B cell (primary cell): ENCODE measurements around the gene TGFBI. TPM values are rescaled to one million over a fixed set of nuclear protein-coding genes. Genes with fewer than 3 reads are reported as not detected.

Source experiments
- ATAC-seq: fragments of 200-7000 bp; cut with Tn5 transposase; one replicate; pipeline ENCODE4 v1.10.0; 2021; ENCODE audit warnings: low read depth, mild to moderate bottlenecking, moderate number of reproducible peaks, moderate library complexity
- CTCF ChIA-PET: fragments of 350-600 bp; sonication (Branson Sonifier 250); formaldehyde crosslinking; loops from one replicate; lab custom pipeline; 2021; ENCODE audit warnings: antibody characterized with exemption, inconsistent platforms; lab: Charles Lee
- POLR2A ChIA-PET: fragments of 350-600 bp; sonication (Branson Sonifier 250); formaldehyde crosslinking; loops from one replicate; lab custom pipeline; 2021; ENCODE audit warnings: antibody characterized with exemption; lab: Charles Lee
- DNase-seq: peaks from one replicate; pipeline ENCODE4 v3.0.0; 2013
- H2AFZ ChIP-seq: 2 replicates; pipeline ENCODE4 v1.6.1; 2012; ENCODE audit warnings: mild to moderate bottlenecking, low read depth, low read length; ENCODE audit not compliant: insufficient read depth, poor library complexity, severe bottlenecking
- H3K27ac ChIP-seq, 2 donors: 1 replicate in 1 of 2; 2 replicates in 1 of 2; pipeline ENCODE4 v1.5.1; 2012 to 2013; ENCODE audit warnings: low read length in 2 of 2, mild to moderate bottlenecking in 2 of 2, moderate library complexity in 1 of 2
- H3K27me3 ChIP-seq, 4 experiments: fragments of 200-600 bp in 1 of 4; sonication (generic) in 1 of 4; replicated peaks in 1 of 4; 1 replicate in 2 of 4; 2 replicates in 2 of 4; pipeline versions ENCODE4 v1.6.1 to v1.7.0; 2013 to 2016; ENCODE audit warnings: low read length in 3 of 4, mild to moderate bottlenecking in 2 of 4, mixed read lengths in 1 of 4, moderate library complexity in 1 of 4; ENCODE audit not compliant: insufficient read depth in 4 of 4, control insufficient read depth in 3 of 4; ENCODE audit errors: control extremely low read depth in 1 of 4
- H3K36me3 ChIP-seq, 2 experiments: replicated peaks in 1 of 2; 1 replicate in 1 of 2; 2 replicates in 1 of 2; pipeline versions ENCODE4 v1.6.1 to v1.7.1; 2013; ENCODE audit warnings: low read length in 1 of 2; ENCODE audit not compliant: insufficient read depth in 2 of 2, control insufficient read depth in 1 of 2; ENCODE audit errors: control extremely low read depth in 1 of 2, extremely low read depth in 1 of 2
- H3K4me1 ChIP-seq, 2 donors: fragments of 200-600 bp in 1 of 2; sonication (generic) in 1 of 2; 1 replicate in 1 of 2; 2 replicates in 1 of 2; pipeline versions ENCODE4 v1.5.1 to v1.6.1; 2013 to 2017; ENCODE audit warnings: low read length in 2 of 2; ENCODE audit not compliant: control insufficient read depth in 2 of 2, insufficient read depth in 2 of 2
- H3K4me2 ChIP-seq: replicated peaks from 2 replicates; pipeline ENCODE3; 2012; ENCODE audit warnings: mild to moderate bottlenecking, low read depth, low read length; ENCODE audit not compliant: poor library complexity, severe bottlenecking
- H3K4me3 ChIP-seq, 5 experiments: fragments of 200-600 bp in 1 of 5; sonication (generic) in 1 of 5; 1 replicate in 3 of 5; 2 replicates in 2 of 5; pipeline versions ENCODE4 v1.5.1 to v1.7.0; 2011 to 2016; ENCODE audit warnings: low read length in 4 of 5, mild to moderate bottlenecking in 4 of 5, low read depth in 2 of 5, control low read depth in 1 of 5, moderate library complexity in 1 of 5; ENCODE audit not compliant: insufficient read depth in 1 of 5; ENCODE audit errors: control extremely low read depth in 1 of 5, extremely low read depth in 1 of 5
- H3K79me2 ChIP-seq: fragments of 200-600 bp; sonication (generic); one replicate; pipeline ENCODE4 v1.6.0; 2016; ENCODE audit warnings: low read length; ENCODE audit not compliant: control insufficient read depth, insufficient read depth
- H3K9ac ChIP-seq: fragments of 200-600 bp; sonication (generic); 2 replicates; pipeline ENCODE4 v1.6.1; 2017; ENCODE audit warnings: mild to moderate bottlenecking, low read length, moderate library complexity
- H3K9me3 ChIP-seq, 3 donors: one replicate each; pipeline versions ENCODE4 v1.6.1 to v1.7.1; 2013; ENCODE audit warnings: low read length in 2 of 3; ENCODE audit not compliant: control insufficient read depth in 2 of 3, insufficient read depth in 1 of 3; ENCODE audit errors: control extremely low read depth in 1 of 3
- H4K20me1 ChIP-seq: 2 replicates; pipeline ENCODE4 v1.6.0; 2012; ENCODE audit warnings: mild to moderate bottlenecking, low read length; ENCODE audit not compliant: insufficient read depth, control insufficient read depth, poor library complexity, severe bottlenecking
- H3K27ac Mint-ChIP-seq: one replicate; pipeline ENCODE4 v1.8.0; 2021; ENCODE audit warnings: mixed read lengths
- H3K27me3 Mint-ChIP-seq: one replicate; pipeline ENCODE4 v1.8.0; 2021; ENCODE audit warnings: mixed read lengths
- H3K4me1 Mint-ChIP-seq: one replicate; pipeline ENCODE4 v1.8.0; 2021; ENCODE audit warnings: mixed read lengths
- H3K4me3 Mint-ChIP-seq: one replicate; pipeline ENCODE4 v1.8.0; 2021; ENCODE audit warnings: mixed read lengths
- H3K9me3 Mint-ChIP-seq: one replicate; pipeline ENCODE4 v1.8.0; 2022; ENCODE audit warnings: mixed read lengths; ENCODE audit not compliant: insufficient read depth
- CTCF ChIP-seq: fragments of 200-600 bp; IDR thresholded peaks from one replicate; pipeline ENCODE4 v1.8.0; 2022; ENCODE audit warnings: antibody characterized with exemption, mild to moderate bottlenecking
- EZH2 ChIP-seq: IDR thresholded peaks from 2 replicates; pipeline ENCODE4 v1.6.1; 2012; ENCODE audit warnings: borderline replicate concordance, low read depth, mild to moderate bottlenecking, moderate library complexity, low read length; ENCODE audit not compliant: insufficient read depth, poor library complexity, severe bottlenecking
- WGBS: methylation state at CpG from one replicate; pipeline ENCODE4 v1.1.5; 2013; ENCODE audit warnings: missing lambda C conversion rate; ENCODE audit not compliant: insufficient coverage; 5-methylcytosine and 5-hydroxymethylcytosine counted together
- intact Hi-C: fragments of 100-400 bp; cut with micrococcal nuclease; formaldehyde crosslinking; loops from one replicate; pipeline ENCODE4 v1.10.0; 2022
- polyA plus RNA-seq: library from polyadenylated mRNA; depleted of rRNA; stranded (reverse); fragments of >200 nt; gene quantifications from 2 replicates; pipeline ENCODE4 v1.2.3, GENCODE V29; 2012
- total RNA-seq, 2 donors: library from RNA; stranded (reverse); fragments of 120-200 nt in 1 of 2; gene quantifications; 1 replicate in 1 of 2; 2 replicates in 1 of 2; pipeline versions ENCODE4 v1.2.3 to v1.2.4, GENCODE V29; 2013 to 2022

The TGFBI gene
- total and polyA plus RNA-seq, 2 donors (not counting 1 experiment from before 2014, with no cell fraction given), result 3.7 to 4.5 TPM

GRCh38 chr5:136030956-136031611 is 2.3 kb downstream of the TGFBI start:
- H3K4me2 ChIP-seq, result no peak overlapping the region
- CTCF ChIA-PET, result no interaction called here

More at GRCh38 chr5:136030956-136031611, 2.3 kb downstream of the TGFBI start:
- intact Hi-C loops, result no loop called here
- 87% methylated on average over 6 of the region's 8 CpGs for WGBS
- peaks cover 0 to 25% (median 3%) of the 10 kb centered on the region in 4 experiments for H3K27me3 ChIP-seq
- no peak overlapping the region for H3K4me3 ChIP-seq
- ATAC-seq (no peak), DNase-seq (no peak)
- no peak overlapping the region for H3K27ac ChIP-seq
- peaks cover 29% of the 10 kb centered on the region for H3K4me1 Mint-ChIP-seq
- H3K27me3 Mint-ChIP-seq, result peaks cover 26% of the 10 kb centered on the region
- H3K4me1 ChIP-seq, result peaks cover 3 to 16% of the 10 kb centered on the region in 2 donors
- no peak overlapping the region for H3K27ac Mint-ChIP-seq
- no peaks in the 10 kb centered on the region for H3K9me3 ChIP-seq
- H4K20me1 ChIP-seq, result no peaks in the 10 kb centered on the region
- H2AFZ ChIP-seq, result no peak overlapping the region
- no peak overlapping the region for H3K9ac ChIP-seq
- POLR2A ChIA-PET, result no interaction called here
- no peaks in the 10 kb centered on the region for H3K36me3 ChIP-seq
- H3K79me2 ChIP-seq, result no peaks in the 10 kb centered on the region
- H3K4me3 Mint-ChIP-seq, result no peak overlapping the region
- TF ChIP-seq EZH2 (no peak), CTCF (no peak)
- H3K9me3 Mint-ChIP-seq, result no peaks in the 10 kb centered on the region
